Uterus (tissue), 2 donors: ENCODE measurements around the gene CCDC120.

Experiments used
- POLR2A ChIP-seq, 2 donors: fragments of 450-650 bp; IDR thresholded peaks; one replicate each; pipeline ENCODE4 v1.6.1; 2016; ENCODE audit warnings: antibody characterized with exemption in 2 of 2, mild to moderate bottlenecking in 1 of 2, moderate library complexity in 1 of 2
- TF ChIP-seq, protein P1 (sequence below), 4 experiments: fragments of 200-600 bp in 2 of 4; fragments of 450-650 bp in 2 of 4; sonication (generic) in 2 of 4; IDR thresholded peaks; one replicate each; pipeline ENCODE4 v1.5.1; 2016 to 2019; ENCODE audit warnings: antibody characterized with exemption in 4 of 4, mild to moderate bottlenecking in 2 of 4, moderate library complexity in 1 of 4

DNA sequence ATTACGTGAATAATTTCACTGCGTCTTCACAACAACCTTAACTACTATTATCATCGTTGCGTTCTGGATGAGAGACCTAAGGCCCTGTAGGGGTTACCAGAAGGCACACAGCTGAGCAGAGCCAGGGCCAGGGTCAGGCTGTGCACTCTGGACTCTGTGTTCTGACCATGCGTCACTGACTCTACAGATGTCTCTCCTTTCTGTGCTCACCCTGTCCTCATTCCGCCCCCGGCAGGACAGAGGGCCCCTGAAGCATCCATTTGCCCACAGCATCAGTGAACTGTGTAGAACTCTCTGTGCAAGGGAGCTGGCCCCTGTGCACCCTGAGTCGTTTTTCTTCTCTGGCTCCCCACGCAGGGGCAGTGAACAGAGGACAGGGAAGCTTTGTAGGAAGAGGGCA is 43.4 kb downstream of the CCDC120 start:
- no peak for TF ChIP-seq POLR2A (IDR thresholded peaks at IDR 0.05)
- TF ChIP-seq, protein P1, sequence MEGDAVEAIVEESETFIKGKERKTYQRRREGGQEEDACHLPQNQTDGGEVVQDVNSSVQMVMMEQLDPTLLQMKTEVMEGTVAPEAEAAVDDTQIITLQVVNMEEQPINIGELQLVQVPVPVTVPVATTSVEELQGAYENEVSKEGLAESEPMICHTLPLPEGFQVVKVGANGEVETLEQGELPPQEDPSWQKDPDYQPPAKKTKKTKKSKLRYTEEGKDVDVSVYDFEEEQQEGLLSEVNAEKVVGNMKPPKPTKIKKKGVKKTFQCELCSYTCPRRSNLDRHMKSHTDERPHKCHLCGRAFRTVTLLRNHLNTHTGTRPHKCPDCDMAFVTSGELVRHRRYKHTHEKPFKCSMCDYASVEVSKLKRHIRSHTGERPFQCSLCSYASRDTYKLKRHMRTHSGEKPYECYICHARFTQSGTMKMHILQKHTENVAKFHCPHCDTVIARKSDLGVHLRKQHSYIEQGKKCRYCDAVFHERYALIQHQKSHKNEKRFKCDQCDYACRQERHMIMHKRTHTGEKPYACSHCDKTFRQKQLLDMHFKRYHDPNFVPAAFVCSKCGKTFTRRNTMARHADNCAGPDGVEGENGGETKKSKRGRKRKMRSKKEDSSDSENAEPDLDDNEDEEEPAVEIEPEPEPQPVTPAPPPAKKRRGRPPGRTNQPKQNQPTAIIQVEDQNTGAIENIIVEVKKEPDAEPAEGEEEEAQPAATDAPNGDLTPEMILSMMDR (IDR thresholded peaks at IDR 0.05): no peak
